Kidney epithelial cell (primary cell): Measurements from ENCODE around the gene C1QTNF9B. TPM values are rescaled to one million over a fixed set of nuclear protein-coding genes. Genes with fewer than 3 reads are reported as not detected.
"Not testable (repeated sequence)": the region's sequence is repeated elsewhere in the genome, so short reads cannot be mapped to it uniquely, and the experiment has no call there.

Source experiments
- DNase-seq: peaks from one replicate; pipeline ENCODE4 v3.0.0-alpha.2; 2010; ENCODE audit warnings: low read depth
- H3K27me3 ChIP-seq: 2 replicates; pipeline ENCODE4 v1.6.0; 2011; ENCODE audit warnings: low read length; ENCODE audit not compliant: control insufficient read depth, insufficient read depth
- H3K36me3 ChIP-seq: 2 replicates; pipeline ENCODE4 v1.5.1; 2011; ENCODE audit warnings: low read length; ENCODE audit not compliant: control insufficient read depth, insufficient read depth
- H3K4me3 ChIP-seq: 2 replicates; pipeline ENCODE4 v1.5.1; 2011; ENCODE audit warnings: low read depth, mild to moderate bottlenecking, control low read depth, low read length
- CTCF ChIP-seq: IDR thresholded peaks from 2 replicates; pipeline ENCODE4 v1.5.1; 2011; ENCODE audit warnings: mild to moderate bottlenecking, moderate library complexity, low read length, control low read depth, inconsistent platforms; ENCODE audit not compliant: insufficient read depth, poor library complexity, severe bottlenecking
- total RNA-seq: library from RNA; depleted of rRNA; stranded (reverse); fragments of >200 nt; gene quantifications from 2 replicates; pipeline ENCODE4 v1.2.3, GENCODE V29; 2015

C1QTNF9B gene
- total RNA-seq, 1 donor from 2014 or later = not detected

- no peak for TF ChIP-seq CTCF
- Histone ChIP-seq H3K4me3 (peak overlapping the region; percentile 5), H3K27me3 (peaks cover 14% of the 10 kb centered on the region), H3K36me3 (no peaks in the 10 kb centered on the region)
- DNase-seq = no peak
Observed at GRCh38 chr13:23902975-23903905, 5.9 kb upstream of the C1QTNF9B start.

DNA sequence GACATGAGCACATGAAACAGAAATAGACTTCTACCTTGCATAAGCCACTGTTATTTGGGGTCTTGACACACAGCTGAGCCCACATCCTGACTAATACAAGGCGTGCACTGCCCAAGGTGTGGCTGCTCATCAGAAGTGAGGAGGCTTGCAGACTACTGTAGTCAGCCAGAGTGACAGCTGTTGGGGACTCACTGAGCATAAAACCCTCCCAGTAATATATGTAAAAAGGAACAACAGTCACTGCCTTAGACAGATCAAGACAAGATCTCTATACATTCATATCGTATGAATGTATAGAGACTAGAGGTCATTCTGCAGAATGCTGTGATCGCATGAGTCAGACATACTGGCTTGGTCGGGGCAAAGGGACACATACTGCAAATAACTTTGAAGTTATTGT, 4.1 kb upstream of the C1QTNF9B start:
- TF ChIP-seq CTCF = no peak
- Histone ChIP-seq H3K36me3 (no peaks in the 10 kb centered on the region), H3K27me3 (peaks cover 14% of the 10 kb centered on the region), H3K4me3 (no peak overlapping the region)
- DNase-seq = no peak

GRCh38 chr13:23899555-23899954, 2.3 kb upstream of the C1QTNF9B start:
- Histone ChIP-seq H3K27me3 (peaks cover 14% of the 10 kb centered on the region), H3K36me3 (no peaks in the 10 kb centered on the region), H3K4me3 (no peak overlapping the region)
- peak; percentile 61 for TF ChIP-seq CTCF
- no peak for DNase-seq

GRCh38 chr13:23898101-23898500, 799 bp upstream of the C1QTNF9B start:
- Histone ChIP-seq H3K27me3 (peaks cover 4% of the 10 kb centered on the region), H3K4me3 (no peak overlapping the region), H3K36me3 (no peaks in the 10 kb centered on the region)
- no peak for DNase-seq
- TF ChIP-seq CTCF = no peak

GRCh38 chr13:23894746-23895145, 2.6 kb downstream of the C1QTNF9B start:
- not testable (repeated sequence) for H3K27me3 ChIP-seq, DNase-seq, H3K4me3 ChIP-seq, H3K36me3 ChIP-seq

DNA sequence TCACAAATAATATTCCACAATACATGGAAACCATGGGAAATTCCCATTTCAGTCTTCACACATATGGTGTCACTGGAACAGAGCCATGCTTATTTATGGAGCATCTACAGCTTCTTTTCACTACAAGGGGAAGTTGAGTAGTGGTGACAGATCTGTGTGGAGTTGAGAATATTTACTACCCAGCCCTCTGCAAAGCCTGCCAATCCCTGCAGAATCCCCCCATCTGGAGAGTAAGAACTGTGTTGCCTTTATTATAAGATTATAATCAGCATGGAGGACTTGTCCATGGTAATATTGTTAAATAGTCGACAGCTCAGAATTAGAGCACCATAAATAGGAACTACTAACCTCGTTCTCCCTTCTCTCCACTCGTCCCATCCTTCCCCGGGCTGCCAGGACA, 3.5 kb downstream of the C1QTNF9B start:
- not testable (repeated sequence) for H3K36me3 ChIP-seq, DNase-seq, H3K4me3 ChIP-seq, H3K27me3 ChIP-seq
